Mesendoderm (in vitro differentiated cells): ENCODE data around the gene BLOC1S5.
A peak's percentile ranks its signal among the peaks of the same experiment; 100 is the strongest.

Experiments
- DNase-seq: peaks from one replicate; pipeline ENCODE4 v3.0.0; 2013
- H2AK5ac ChIP-seq: 2 replicates; pipeline ENCODE4 v1.6.1; 2013; ENCODE audit warnings: low read length, inconsistent platforms
- H2BK120ac ChIP-seq: 2 replicates; pipeline ENCODE4 v1.6.1; 2013; ENCODE audit warnings: low read depth, mild to moderate bottlenecking, low read length, moderate library complexity, mixed read lengths
- H2BK15ac ChIP-seq: replicated peaks from 2 replicates; pipeline ENCODE4 v1.6.1; 2013; ENCODE audit warnings: low read depth, mild to moderate bottlenecking, moderate library complexity
- H2BK5ac ChIP-seq: 2 replicates; pipeline ENCODE4 v1.6.1; 2013; ENCODE audit warnings: low read length, inconsistent platforms
- H3K18ac ChIP-seq: 2 replicates; pipeline ENCODE4 v1.6.1; 2013; ENCODE audit warnings: mild to moderate bottlenecking, low read length, mixed read lengths
- H3K23ac ChIP-seq: one replicate; pipeline ENCODE4 v1.6.1; 2013; ENCODE audit warnings: low read length
- H3K27ac ChIP-seq: 2 replicates; pipeline ENCODE4 v1.5.1; 2013; ENCODE audit warnings: low read depth, mild to moderate bottlenecking, inconsistent platforms, low read length, moderate library complexity
- H3K27me3 ChIP-seq: 2 replicates; pipeline ENCODE4 v1.6.1; 2013; ENCODE audit warnings: low read length, control low read depth, mild to moderate bottlenecking, inconsistent platforms; ENCODE audit not compliant: insufficient read depth, poor library complexity
- H3K36me3 ChIP-seq: 2 replicates; pipeline ENCODE4 v1.6.1; 2013; ENCODE audit warnings: low read length, inconsistent platforms; ENCODE audit not compliant: control insufficient read depth, insufficient read depth
- H3K4ac ChIP-seq: one replicate; pipeline ENCODE4 v1.6.1; 2013; ENCODE audit warnings: low read depth, mild to moderate bottlenecking, low read length, moderate library complexity
- H3K4me1 ChIP-seq: 2 replicates; pipeline ENCODE4 v1.6.1; 2013; ENCODE audit warnings: low read depth, low read length, inconsistent platforms; ENCODE audit not compliant: control insufficient read depth
- H3K4me2 ChIP-seq: 2 replicates; pipeline ENCODE4 v1.6.1; 2013; ENCODE audit warnings: low read length
- H3K4me3 ChIP-seq: 2 replicates; pipeline ENCODE4 v1.5.1; 2013; ENCODE audit warnings: mild to moderate bottlenecking, low read length
- H3K56ac ChIP-seq: one replicate; pipeline ENCODE4 v1.6.1; 2013; ENCODE audit warnings: low read length
- H3K79me1 ChIP-seq: 2 replicates; pipeline ENCODE4 v1.6.1; 2013; ENCODE audit warnings: low read length, inconsistent platforms
- H3K79me2 ChIP-seq: 2 replicates; pipeline ENCODE4 v1.6.1; 2013; ENCODE audit warnings: mild to moderate bottlenecking, low read length; ENCODE audit not compliant: control insufficient read depth, insufficient read depth
- H3K9ac ChIP-seq: 2 replicates; pipeline ENCODE4 v1.6.1; 2013; ENCODE audit warnings: low read length, inconsistent platforms
- H4K5ac ChIP-seq: one replicate; pipeline ENCODE4 v1.6.1; 2013; ENCODE audit warnings: low read length
- H4K8ac ChIP-seq: one replicate; pipeline ENCODE4 v1.6.1; 2013; ENCODE audit warnings: low read depth, mild to moderate bottlenecking, control low read depth, low read length, moderate library complexity
- WGBS: extraction: QIAGEN DNeasy Blood & Tissue Kit; methylation state at CpG from one replicate; pipeline ENCODE4 v1.1.7; 2013; ENCODE audit warnings: low lambda C conversion rate, missing lambda C conversion rate; ENCODE audit not compliant: insufficient coverage; ENCODE audit errors: extremely low coverage; 5-methylcytosine and 5-hydroxymethylcytosine counted together

BLOC1S5 gene

GRCh38 chr6:8108031-8108660, 44.0 kb upstream of the BLOC1S5 start:
- H3K4me3 ChIP-seq = no peak overlapping the region
- peak; percentile 15 for DNase-seq
- no peaks in the 10 kb centered on the region for H3K27me3 ChIP-seq
- no peak overlapping the region for H3K56ac ChIP-seq
- H2BK120ac ChIP-seq = no peak overlapping the region
- H2BK15ac ChIP-seq = no peak overlapping the region
- no peak overlapping the region for H3K27ac ChIP-seq
- H3K4me1 ChIP-seq = no peaks in the 10 kb centered on the region
- H4K8ac ChIP-seq = no peak overlapping the region
- no peak overlapping the region for H3K18ac ChIP-seq
- no peak overlapping the region for H4K5ac ChIP-seq
- H3K4me2 ChIP-seq = no peak overlapping the region
- no peak overlapping the region for H3K23ac ChIP-seq
- no peaks in the 10 kb centered on the region for H3K79me2 ChIP-seq
- H3K36me3 ChIP-seq = no peaks in the 10 kb centered on the region
- H3K4ac ChIP-seq = no peak overlapping the region
- no peak overlapping the region for H2AK5ac ChIP-seq
- H3K9ac ChIP-seq = no peak overlapping the region
- H3K79me1 ChIP-seq = no peaks in the 10 kb centered on the region
- no CpG with 5 or more reads among the region's 4 CpGs for WGBS
- no peak overlapping the region for H2BK5ac ChIP-seq

GRCh38 chr6:8105791-8106190, 41.6 kb upstream of the BLOC1S5 start:
- no peak overlapping the region for H2BK5ac ChIP-seq
- DNase-seq = no peak
- H3K23ac ChIP-seq = no peak overlapping the region

DNA sequence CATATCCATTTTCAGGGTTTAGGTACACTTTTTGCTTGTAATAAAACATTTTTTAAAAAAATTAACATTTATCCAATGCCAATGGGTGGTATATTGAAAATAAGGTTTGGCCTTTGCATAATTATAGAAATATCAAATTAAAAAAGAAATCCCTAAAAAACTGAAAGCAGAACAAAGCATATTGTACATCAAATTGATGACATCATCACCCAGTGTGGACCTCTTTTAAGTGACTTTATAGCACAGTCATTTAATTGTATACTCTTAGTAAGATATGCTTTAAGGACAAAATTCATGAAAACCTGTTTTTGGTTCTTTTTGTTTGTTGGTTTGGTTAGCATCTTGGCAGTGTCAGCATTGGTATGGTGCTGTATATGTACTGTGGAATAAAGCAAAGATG, 39.5 kb upstream of the BLOC1S5 start:
- no peak for DNase-seq

More at GRCh38 chr6:8105791-8106190, 41.6 kb upstream of the BLOC1S5 start:
- Histone ChIP-seq H3K56ac (no peak overlapping the region), H3K4ac (no peak overlapping the region), H3K27ac (no peak overlapping the region), H3K79me2 (peaks cover 11% of the 10 kb centered on the region), H3K4me3 (no peak overlapping the region), H3K79me1 (no peaks in the 10 kb centered on the region), H3K4me2 (no peak overlapping the region), H3K27me3 (no peaks in the 10 kb centered on the region), H3K18ac (no peak overlapping the region), H2BK120ac (no peak overlapping the region), H4K8ac (no peak overlapping the region), H2AK5ac (no peak overlapping the region), H2BK15ac (no peak overlapping the region), H3K9ac (no peak overlapping the region), H4K5ac (no peak overlapping the region), H3K4me1 (no peaks in the 10 kb centered on the region), H3K36me3 (no peaks in the 10 kb centered on the region)

DNA sequence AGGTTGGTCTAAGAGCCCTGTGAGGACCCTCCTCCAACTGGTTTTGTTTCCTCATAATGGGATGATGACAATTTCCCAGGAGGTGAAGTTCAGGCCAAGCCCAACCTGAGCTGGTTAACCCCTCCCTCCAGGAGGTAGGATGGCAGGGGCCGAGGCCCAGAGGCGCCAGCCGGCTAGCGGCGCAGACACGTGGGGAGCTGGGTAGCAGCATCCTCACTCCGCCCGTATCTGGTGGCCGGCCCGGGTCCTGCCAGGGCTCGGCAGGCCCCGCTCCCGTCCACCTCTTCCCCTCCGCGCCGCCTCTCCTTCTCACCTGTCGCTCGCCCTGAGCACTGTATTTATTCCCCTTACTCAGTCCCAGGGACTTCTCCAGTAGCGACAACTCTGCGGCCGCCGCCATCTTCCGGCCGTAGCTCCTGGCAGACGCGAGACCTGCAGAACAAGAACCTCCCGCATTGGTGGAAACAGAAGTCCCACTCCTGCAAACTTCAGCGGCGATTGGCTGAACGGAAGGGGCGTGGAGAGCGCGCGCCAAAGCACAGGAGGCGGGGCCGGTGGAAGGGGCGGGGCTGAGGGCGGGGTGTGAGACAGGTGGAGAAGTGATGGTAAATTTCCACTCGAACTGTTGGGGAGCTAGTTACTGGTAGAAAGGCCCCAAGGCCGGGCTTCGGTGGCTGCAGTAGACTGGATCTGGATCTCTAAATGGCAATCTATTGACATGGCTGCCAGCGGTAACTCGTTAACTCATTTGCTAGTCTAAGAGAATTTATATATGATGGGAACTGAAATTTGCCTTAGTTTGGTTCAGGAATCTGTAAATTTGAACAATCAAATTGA, 38.2 kb upstream of the BLOC1S5 start, which contains the start of gene EEF1E1:
Gene EEF1E1 (minus strand): TSS at position 427 of the 837 bp plus-strand sequence. CDS start 27 bp downstream, at position 400.
- no peaks in the 10 kb centered on the region for H3K79me1 ChIP-seq
- peak within 1 kb of the TSS; percentile 84 for H3K9ac ChIP-seq
- H4K5ac ChIP-seq = peak within 1 kb of the TSS; percentile 62
- H2BK15ac ChIP-seq = no peak within 1 kb of the TSS
- peak within 1 kb of the TSS; percentile 23 for H3K27ac ChIP-seq
- WGBS = no CpG with 5 or more reads among the region's 43 CpGs
- peak within 1 kb of the TSS; percentile 69 for H3K4me3 ChIP-seq
- H2BK120ac ChIP-seq = no peak within 1 kb of the TSS
- H3K56ac ChIP-seq = peak within 1 kb of the TSS; percentile 87
- no peak within 1 kb of the TSS for H2AK5ac ChIP-seq
- H3K36me3 ChIP-seq = no peaks in the 10 kb centered on the region
- H3K79me2 ChIP-seq = peaks cover 38% of the 10 kb centered on the region
- H3K4me2 ChIP-seq = peak within 1 kb of the TSS; percentile 83
- no peak within 1 kb of the TSS for H4K8ac ChIP-seq
- peak; percentile 99 for DNase-seq
- H3K4ac ChIP-seq = no peak within 1 kb of the TSS
- H3K18ac ChIP-seq = peak within 1 kb of the TSS; percentile 82
- no peaks in the 10 kb centered on the region for H3K4me1 ChIP-seq
- peak within 1 kb of the TSS; percentile 12 for H2BK5ac ChIP-seq
- H3K27me3 ChIP-seq = no peaks in the 10 kb centered on the region
- no peak within 1 kb of the TSS for H3K23ac ChIP-seq

More for the DNA sequence above, 39.5 kb upstream of the BLOC1S5 start:
- no peak overlapping the region for H3K23ac ChIP-seq
- H3K4me2 ChIP-seq = no peak overlapping the region
- no peak overlapping the region for H2AK5ac ChIP-seq
- no peaks in the 10 kb centered on the region for H3K79me1 ChIP-seq
- no peak overlapping the region for H2BK120ac ChIP-seq
- H2BK5ac ChIP-seq = no peak overlapping the region
- H4K8ac ChIP-seq = no peak overlapping the region
- no peak overlapping the region for H3K56ac ChIP-seq
- peaks cover 31% of the 10 kb centered on the region for H3K79me2 ChIP-seq
- H3K4ac ChIP-seq = no peak overlapping the region
- H3K18ac ChIP-seq = no peak overlapping the region
- H3K36me3 ChIP-seq = no peaks in the 10 kb centered on the region
- H3K9ac ChIP-seq = no peak overlapping the region
- no peak overlapping the region for H4K5ac ChIP-seq
- H2BK15ac ChIP-seq = no peak overlapping the region
- H3K4me3 ChIP-seq = no peak overlapping the region
- H3K4me1 ChIP-seq = no peaks in the 10 kb centered on the region
- no peak overlapping the region for H3K27ac ChIP-seq
- no peaks in the 10 kb centered on the region for H3K27me3 ChIP-seq

GRCh38 chr6:8100159-8100854, 36.1 kb upstream of the BLOC1S5 start:
- H3K56ac ChIP-seq = peak overlapping the region; percentile 66
- no peak overlapping the region for H2BK120ac ChIP-seq
- WGBS = no CpG with 5 or more reads among the region's 8 CpGs
- no peak overlapping the region for H3K18ac ChIP-seq
- no peak overlapping the region for H2BK5ac ChIP-seq
- H3K27me3 ChIP-seq = no peaks in the 10 kb centered on the region
- peak overlapping the region; percentile 20 for H3K4me2 ChIP-seq
- no peak overlapping the region for H3K27ac ChIP-seq
- H3K79me2 ChIP-seq = peaks cover 46% of the 10 kb centered on the region
- H3K23ac ChIP-seq = no peak overlapping the region
- peak overlapping the region; percentile 29 for H3K9ac ChIP-seq
- H3K4me1 ChIP-seq = no peaks in the 10 kb centered on the region
- H2AK5ac ChIP-seq = no peak overlapping the region
- H4K5ac ChIP-seq = no peak overlapping the region
- peaks cover 4% of the 10 kb centered on the region for H3K79me1 ChIP-seq
- no peak for DNase-seq
- no peak overlapping the region for H2BK15ac ChIP-seq
- no peak overlapping the region for H3K4me3 ChIP-seq
- H3K36me3 ChIP-seq = peaks cover 6% of the 10 kb centered on the region
- H3K4ac ChIP-seq = no peak overlapping the region
- H4K8ac ChIP-seq = no peak overlapping the region
